Measurements from ENCODE around the gene BBOX1.

The BBOX1 gene

GRCh38 chr11:27025312-27025955 is 15.2 kb upstream of the BBOX1 start:
- no peak for DNase-seq (ENCODE audit: low read depth)

DNA sequence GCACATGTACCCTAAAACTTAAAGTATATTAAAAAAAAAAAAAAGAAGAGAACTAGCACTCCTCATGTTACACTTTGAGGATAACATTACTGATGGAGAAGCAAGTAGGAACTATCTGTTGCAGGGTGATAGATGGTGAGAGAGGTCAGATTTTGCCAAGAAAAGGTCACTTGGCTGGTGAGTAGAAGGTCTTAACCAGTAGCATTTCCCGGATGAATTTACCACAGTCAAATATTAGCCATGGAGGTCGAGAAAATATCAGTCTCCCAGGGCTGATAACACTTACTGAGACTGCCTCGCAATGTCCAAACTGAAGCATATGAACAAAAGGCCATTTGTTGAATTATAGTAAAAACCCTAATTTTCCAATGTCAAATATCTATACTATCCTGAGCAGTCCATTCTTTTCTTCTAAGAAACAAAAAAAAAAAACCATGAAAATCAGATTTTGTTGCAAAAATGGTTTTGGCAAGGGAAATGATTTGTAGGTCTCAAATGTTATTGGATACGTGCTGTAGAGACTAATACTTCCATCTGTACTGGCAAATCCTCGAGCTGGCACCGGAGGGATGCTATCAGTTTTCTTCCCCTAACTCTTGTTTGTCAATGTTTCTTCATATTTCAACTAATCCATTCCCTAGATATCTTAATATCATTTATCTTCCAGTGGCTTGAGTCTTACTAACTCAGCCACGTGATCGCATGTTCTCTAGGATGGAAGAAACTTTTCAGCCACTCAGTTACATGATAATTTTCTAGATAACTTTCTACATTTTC is 14.5 kb upstream of the BBOX1 start:
- no peak for DNase-seq (ENCODE audit: low read depth)

- no peak for DNase-seq (ENCODE audit: low read depth)
Measured at GRCh38 chr11:27028561-27028965, 12.1 kb upstream of the BBOX1 start.

GRCh38 chr11:27029966-27030365 is 10.6 kb upstream of the BBOX1 start:
- DNase-seq (ENCODE audit: low read depth), result no peak

DNA sequence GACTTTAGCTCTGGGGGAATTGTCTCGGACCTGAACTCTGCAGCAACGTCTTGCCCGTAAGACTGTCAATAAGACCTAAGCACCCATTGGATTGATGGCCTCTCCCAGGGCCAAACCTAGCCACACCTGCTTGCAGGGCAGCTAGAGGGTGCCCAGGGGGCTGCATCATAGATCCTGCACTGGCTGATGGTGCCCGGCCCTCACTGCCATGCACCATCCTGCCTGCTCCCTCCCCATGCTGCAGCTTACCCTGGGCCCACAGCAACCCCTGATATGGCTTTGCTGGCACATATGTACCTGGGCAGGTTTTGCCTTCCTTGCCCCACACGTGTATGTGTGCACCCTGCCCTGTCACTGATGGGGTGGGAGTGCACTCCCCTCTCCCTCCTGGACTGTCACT is 8.9 kb upstream of the BBOX1 start:
- no peak for DNase-seq (ENCODE audit: low read depth)

- no peak for DNase-seq (ENCODE audit: low read depth)
Measured at GRCh38 chr11:27039873-27040272, 742 bp upstream of the BBOX1 start.

GRCh38 chr11:27041141-27041899 is 705 bp downstream of the BBOX1 start:
- no peak for DNase-seq (ENCODE audit: low read depth)

DNA sequence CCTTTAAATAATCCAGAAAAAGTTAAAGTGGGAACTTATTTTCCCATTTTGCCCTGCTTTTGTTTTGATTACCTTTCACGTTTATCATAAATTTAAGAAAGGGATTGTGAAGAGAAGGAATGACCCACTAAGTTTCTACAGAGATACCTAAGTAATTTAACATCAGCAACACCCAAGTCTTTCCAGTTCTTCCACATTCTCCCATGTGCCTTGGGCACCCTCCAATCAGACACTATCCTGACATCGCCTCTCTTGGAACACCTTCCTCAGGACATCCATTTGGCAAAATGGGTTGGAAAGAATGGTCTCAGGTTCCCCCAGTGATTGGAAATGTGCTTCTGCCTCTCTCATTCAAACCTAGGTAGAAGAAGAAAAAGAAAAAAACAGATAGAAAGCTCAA is 6.3 kb downstream of the BBOX1 start:
- no peak for DNase-seq (ENCODE audit: low read depth)

- DNase-seq (ENCODE audit: low read depth), result no peak
Measured at GRCh38 chr11:27052668-27053067, 12.1 kb downstream of the BBOX1 start.

DNA sequence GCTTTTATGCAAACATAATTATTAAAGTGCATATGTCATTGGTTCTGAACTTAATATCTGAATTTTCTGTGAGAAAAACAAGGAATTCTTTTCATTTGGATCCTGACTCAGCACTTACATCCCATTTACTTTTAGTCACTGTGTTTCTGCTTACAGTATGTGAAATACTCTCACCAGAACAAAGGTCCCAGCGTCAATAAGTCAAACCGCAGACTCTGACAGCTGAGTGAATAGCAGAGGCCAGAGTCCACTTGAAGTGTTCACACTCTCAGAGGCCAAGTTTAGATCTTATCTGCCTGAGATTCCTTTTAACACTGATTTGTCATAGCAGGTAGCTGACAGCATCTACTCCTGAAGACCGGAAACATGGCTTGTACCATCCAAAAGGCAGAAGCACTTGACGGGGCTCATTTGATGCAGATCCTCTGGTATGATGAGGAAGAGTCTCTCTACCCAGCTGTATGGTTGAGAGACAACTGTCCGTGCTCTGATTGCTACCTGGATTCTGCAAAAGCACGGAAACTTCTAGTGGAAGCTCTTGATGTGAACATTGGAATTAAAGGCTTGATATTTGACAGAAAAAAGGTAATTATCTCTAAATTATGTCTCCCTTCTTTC is 14.6 kb downstream of the BBOX1 start:
- DNase-seq (ENCODE audit: low read depth), result no peak

GRCh38 chr11:27057091-27057780 is 16.6 kb downstream of the BBOX1 start:
- DNase-seq (ENCODE audit: low read depth), result no peak

DNA sequence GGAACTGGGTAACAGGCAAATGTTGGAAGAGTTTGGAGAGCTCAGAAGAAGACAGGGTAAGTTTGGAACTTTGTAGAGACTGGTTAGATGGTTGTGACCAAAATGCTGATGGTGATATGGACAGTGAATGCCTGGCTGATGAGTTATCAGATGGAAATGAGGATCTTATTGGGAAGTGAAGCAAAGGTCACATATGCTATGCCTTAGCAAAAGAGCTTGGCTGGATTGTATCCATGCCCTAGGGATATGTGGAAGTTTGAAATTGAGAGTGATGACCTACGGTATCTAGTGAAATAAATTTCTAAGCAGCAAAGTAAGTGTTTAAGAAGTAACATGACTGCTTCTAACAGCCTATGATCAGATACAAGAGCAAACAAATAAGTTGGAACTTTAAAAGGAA is 17.8 kb downstream of the BBOX1 start:
- no peak for DNase-seq (ENCODE audit: low read depth)

DNA sequence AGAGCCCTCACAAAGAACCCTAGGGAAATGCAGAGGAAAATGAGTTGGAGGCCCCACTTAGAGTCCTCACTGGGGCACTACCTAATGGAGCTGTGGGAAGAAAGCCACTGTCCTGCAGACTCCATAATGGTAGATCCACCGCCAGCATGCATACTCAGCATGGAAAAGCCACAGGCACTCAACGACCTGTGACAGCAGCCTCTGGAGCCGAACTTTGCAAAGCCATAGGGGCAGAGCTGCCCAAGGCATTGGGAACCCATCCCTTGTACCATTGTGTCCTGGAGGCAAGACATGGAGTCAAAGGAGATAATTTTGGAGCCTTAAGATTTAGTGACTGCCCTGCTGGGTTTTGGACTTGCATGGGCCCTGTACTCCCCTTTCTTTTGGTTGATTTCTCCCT is 18.8 kb downstream of the BBOX1 start:
- DNase-seq (ENCODE audit: low read depth), result no peak

DNA sequence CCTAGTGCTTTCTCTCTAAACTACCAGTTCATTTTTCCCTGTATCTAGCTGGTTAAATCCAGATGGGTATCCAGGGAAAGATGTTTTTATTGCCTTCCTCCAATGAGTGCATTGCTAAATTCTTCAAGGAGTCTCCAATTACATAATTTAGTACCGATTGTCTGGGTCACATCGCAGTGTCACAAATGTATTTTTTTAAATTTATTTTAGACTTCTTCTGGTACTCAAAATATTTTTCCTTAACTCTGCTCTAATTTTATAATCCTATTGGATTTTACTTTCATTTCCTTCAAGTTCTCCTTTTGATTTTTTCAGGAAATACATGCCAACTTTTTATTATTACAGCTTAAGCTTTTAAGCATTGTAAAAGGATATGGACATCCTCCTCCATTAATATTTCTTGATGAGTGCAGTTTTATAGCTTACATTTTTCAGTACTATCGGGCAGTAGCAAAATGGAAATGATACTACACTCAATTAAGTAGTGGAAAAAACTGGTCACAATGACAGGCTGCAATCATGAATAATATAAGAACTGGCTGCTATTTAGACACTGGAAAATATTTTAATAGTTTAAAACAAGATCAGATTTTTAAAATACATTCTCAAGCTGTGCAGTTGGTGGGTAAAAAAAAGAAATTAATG is 20.3 kb downstream of the BBOX1 start:
- DNase-seq (ENCODE audit: low read depth), result no peak

GRCh38 chr11:27061461-27061821 is 20.8 kb downstream of the BBOX1 start:
- DNase-seq (ENCODE audit: low read depth), result no peak

DNA sequence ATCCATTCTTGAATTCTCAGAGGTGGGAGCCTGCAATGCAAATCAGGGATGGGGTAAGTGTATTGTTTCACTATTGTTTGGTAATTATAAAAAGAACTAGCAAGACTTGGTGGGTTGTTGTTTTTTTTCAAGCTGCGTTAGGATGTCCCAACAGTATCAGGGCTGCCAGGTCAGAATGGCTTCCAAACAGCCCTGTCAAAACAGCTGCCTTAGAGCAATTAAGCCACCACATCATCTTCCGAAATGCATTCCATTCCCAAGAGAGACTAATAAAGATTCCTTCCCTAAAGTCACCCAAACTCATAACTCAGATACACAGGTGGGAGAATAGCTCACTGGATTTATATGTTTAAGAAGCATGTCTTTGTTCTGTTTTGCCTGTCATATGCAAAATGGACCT is 23.5 kb downstream of the BBOX1 start:
- no peak for DNase-seq (ENCODE audit: low read depth)

DNA sequence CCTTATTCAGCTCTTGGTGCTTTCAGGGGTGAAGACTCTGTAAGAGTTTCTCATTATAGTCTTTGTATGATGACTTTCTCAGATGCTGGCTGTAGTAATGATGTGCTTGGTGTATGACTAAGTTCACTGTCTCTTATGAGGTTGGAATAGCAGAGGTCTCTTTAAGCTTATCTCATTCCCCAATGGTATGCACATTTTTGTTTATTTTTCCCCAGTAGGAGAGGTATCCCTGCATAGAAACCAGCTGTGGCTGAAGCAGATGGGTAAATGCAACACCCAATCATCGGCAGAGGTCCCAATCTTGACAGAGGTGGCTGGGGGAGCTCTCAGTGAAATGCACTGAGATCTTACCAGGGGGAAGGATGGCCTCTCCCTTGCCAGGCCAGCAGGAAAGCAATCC is 34.6 kb downstream of the BBOX1 start:
- no peak for DNase-seq (ENCODE audit: low read depth)

GRCh38 chr11:27075655-27076054 is 35.0 kb downstream of the BBOX1 start:
- DNase-seq (ENCODE audit: low read depth), result no peak

DNA sequence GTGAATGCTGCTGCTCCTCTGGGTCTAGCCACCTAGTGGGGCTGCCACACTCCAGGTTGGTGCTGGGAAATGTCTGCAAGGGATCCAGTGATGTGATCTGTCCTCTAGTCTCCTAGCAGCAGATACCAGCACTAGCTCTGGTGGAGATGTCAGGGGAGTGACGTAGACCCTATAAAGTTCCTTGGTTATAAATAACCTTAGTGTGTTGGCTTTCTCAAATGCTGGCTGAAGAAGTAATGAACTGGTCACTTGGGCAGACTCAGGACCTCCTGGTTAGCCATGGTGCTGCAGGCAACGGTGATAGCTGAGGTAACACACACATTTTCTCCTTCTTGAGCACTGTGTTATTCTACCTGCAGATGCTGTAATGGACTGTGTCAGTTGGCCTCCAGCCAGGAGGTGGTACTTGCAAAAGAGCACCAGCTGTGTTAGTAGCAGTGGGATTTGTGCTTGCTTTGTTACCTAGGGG is 35.5 kb downstream of the BBOX1 start:
- DNase-seq (ENCODE audit: low read depth), result no peak

- DNase-seq (ENCODE audit: low read depth), result no peak
Measured at GRCh38 chr11:27081056-27081455, 40.4 kb downstream of the BBOX1 start.

DNA sequence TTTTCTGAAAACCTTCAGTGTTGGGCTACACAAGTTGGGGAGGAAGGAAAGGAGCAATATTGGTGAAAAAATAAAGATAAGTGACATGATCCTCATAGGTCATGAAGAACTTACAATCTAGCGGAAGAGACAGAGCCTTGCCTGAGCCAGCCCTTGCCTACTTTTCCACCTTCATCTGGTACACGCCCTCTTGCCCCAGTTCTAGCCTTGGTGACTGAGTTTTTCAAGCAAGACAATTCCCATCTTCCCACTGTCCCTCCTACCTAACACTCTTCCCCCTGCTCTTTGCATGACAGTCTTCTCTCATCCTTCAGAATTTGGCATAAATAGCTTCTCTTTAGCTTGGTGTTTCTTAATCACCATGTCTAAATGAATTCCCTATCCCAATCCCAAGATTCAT is 42.6 kb downstream of the BBOX1 start:
- DNase-seq (ENCODE audit: low read depth), result no peak

Data from T follicular helper cell (primary cell).